HepG2 (cell line): ENCODE data around the gene BTAF1. TPM values are rescaled to one million over a fixed set of nuclear protein-coding genes. Genes with fewer than 3 reads are reported as not detected.

Experiments used
- GMEB1 ChIP-seq: sonication (generic); formaldehyde crosslinking; IDR thresholded peaks from 2 replicates; pipeline ENCODE4 v1.5.1; 2020; ENCODE audit warnings: missing genetic modification reagents, mild to moderate bottlenecking, borderline replicate concordance
- NFYB ChIP-seq: sonication (generic); formaldehyde crosslinking; IDR thresholded peaks from 2 replicates; pipeline ENCODE4 v1.4.0; 2020; ENCODE audit warnings: missing genetic modification reagents
- NR3C1 ChIP-seq: sonication (generic); formaldehyde crosslinking; IDR thresholded peaks from 2 replicates; pipeline ENCODE4 v1.4.0; 2020; ENCODE audit warnings: missing genetic modification reagents
- PHF8 ChIP-seq: sonication (generic); formaldehyde crosslinking; IDR thresholded peaks from 2 replicates; pipeline ENCODE4 v1.5.0; 2020; ENCODE audit warnings: missing genetic modification reagents
- RERE ChIP-seq: IDR thresholded peaks from 2 replicates; pipeline ENCODE4 v1.6.1; 2016; ENCODE audit warnings: low read depth, missing genetic modification reagents, missing compliant biosample characterization
- SATB2 ChIP-seq: sonication (generic); formaldehyde crosslinking; IDR thresholded peaks from 2 replicates; pipeline ENCODE4 v1.5.0; 2020; ENCODE audit warnings: missing genetic modification reagents
- SRSF1 ChIP-seq: fragments of 200-400 bp; formaldehyde crosslinking; optimal IDR thresholded peaks from 2 replicates; pipeline ENCODE3; 2017; ENCODE audit warnings: mild to moderate bottlenecking, low read depth, low read length, moderate library complexity
- XBP1 ChIP-seq: sonication (generic); formaldehyde crosslinking; IDR thresholded peaks from 2 replicates; pipeline ENCODE4 v1.5.0; 2020; ENCODE audit warnings: missing genetic modification reagents
- ZNF317 ChIP-seq: sonication (generic); formaldehyde crosslinking; IDR thresholded peaks from 2 replicates; pipeline ENCODE4 v1.5.0; 2020; ENCODE audit warnings: mild to moderate bottlenecking, missing genetic modification reagents
- ZNF44 ChIP-seq: sonication (generic); formaldehyde crosslinking; IDR thresholded peaks from 2 replicates; pipeline ENCODE4 v1.5.1; 2020; ENCODE audit warnings: mild to moderate bottlenecking, missing genetic modification reagents
- ZNF552 ChIP-seq: sonication (generic); formaldehyde crosslinking; IDR thresholded peaks from 2 replicates; pipeline ENCODE4 v1.9.0; 2022; ENCODE audit warnings: missing genetic modification reagents, mild to moderate bottlenecking, borderline replicate concordance
- ZNF788 ChIP-seq: sonication (generic); formaldehyde crosslinking; IDR thresholded peaks from 2 replicates; pipeline ENCODE4 v1.5.0; 2020; ENCODE audit warnings: mild to moderate bottlenecking, missing genetic modification reagents, borderline replicate concordance
- polyA plus RNA-seq, 8 experiments: library from polyadenylated mRNA; depleted of rRNA in 3 of 8; stranded (reverse) in 7 of 8; unstranded in 1 of 8; fragments of >200 nt; fragmentation: Illumina TruSeq in 4 of 8; extraction: Trizol in 4 of 8; gene quantifications; 2 replicates each; pipeline versions ENCODE4 v1.2.1 to v1.2.3, GENCODE V29; 2011 to 2016; ENCODE audit warnings: low read depth in 4 of 8, missing spikeins in 1 of 8, mixed read lengths in 1 of 8; ENCODE audit not compliant: insufficient read depth in 1 of 8
- total RNA-seq, 5 experiments: library from RNA; depleted of rRNA; stranded (reverse); fragments of >200 nt; fragmentation: Illumina TruSeq; extraction: Trizol; gene quantifications; 2 replicates each; pipeline ENCODE4 v1.2.3, GENCODE V29; 2016; ENCODE audit warnings: low read depth in 1 of 5
- TF ChIP-seq, protein P1 (sequence below): sonication (generic); formaldehyde crosslinking; IDR thresholded peaks from 2 replicates; pipeline ENCODE4 v1.4.0; 2020; ENCODE audit warnings: missing genetic modification reagents, borderline replicate concordance
- TF ChIP-seq, protein P2 (sequence below): sonication (generic); formaldehyde crosslinking; IDR thresholded peaks from 2 replicates; pipeline ENCODE4 v1.5.0; 2020; ENCODE audit warnings: missing genetic modification reagents

BTAF1 gene
- total and polyA plus RNA-seq, 2 of the 13 experiments (the other 11 are each of a cell fraction or from before 2014, with no cell fraction given), result 38.6 to 54.1 TPM

DNA sequence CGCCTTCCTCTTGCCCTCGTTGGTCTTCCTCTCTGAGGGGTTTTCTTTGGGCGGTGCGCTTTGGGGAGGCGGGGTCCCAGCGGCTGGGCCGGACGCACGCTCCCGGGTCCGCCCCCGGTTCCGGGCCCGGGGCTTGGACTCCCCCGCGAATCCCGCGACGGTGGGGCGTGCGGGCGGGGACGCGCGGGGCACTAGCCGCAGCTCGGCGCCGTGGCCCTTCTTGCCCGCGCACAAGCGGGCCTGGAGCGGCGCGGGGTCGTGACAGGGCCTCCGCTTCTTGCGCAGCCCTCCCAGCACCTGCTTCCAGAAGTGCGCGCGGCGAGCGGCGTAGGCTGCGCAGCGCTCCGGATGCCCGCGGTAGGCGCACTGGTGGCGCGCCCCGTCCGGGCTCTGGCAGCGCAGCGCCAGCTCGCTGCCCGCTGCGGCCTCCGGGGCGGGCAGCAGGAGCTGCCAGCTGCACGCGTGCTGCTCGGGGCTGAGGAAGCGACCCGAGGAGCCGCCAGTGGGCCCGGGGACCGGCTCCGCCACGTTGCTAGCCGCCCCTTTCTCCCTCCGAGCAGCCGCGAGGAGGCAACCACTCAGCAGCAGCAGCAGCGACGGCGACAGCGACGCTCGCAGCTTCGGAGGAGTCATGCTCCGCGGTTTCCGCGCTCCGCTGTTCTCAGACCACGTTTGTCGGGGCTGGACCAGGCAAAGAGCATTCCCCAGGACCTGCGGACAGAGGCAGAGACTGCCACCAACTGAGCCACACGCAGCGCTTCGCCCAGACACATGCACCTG lies 15.0 kb upstream of the BTAF1 start (continued):
- 0 out of 2 replicates have a peak, but pooled peaks have one; percentile 20 for TF ChIP-seq RERE (CRISPR knock-in tag)
- TF ChIP-seq ZNF317 (CRISPR knock-in tag), result peak; percentile 79
- 0 out of 2 replicates have a peak, but pooled peaks have one; percentile 11 for TF ChIP-seq SATB2
- TF ChIP-seq, protein P1, sequence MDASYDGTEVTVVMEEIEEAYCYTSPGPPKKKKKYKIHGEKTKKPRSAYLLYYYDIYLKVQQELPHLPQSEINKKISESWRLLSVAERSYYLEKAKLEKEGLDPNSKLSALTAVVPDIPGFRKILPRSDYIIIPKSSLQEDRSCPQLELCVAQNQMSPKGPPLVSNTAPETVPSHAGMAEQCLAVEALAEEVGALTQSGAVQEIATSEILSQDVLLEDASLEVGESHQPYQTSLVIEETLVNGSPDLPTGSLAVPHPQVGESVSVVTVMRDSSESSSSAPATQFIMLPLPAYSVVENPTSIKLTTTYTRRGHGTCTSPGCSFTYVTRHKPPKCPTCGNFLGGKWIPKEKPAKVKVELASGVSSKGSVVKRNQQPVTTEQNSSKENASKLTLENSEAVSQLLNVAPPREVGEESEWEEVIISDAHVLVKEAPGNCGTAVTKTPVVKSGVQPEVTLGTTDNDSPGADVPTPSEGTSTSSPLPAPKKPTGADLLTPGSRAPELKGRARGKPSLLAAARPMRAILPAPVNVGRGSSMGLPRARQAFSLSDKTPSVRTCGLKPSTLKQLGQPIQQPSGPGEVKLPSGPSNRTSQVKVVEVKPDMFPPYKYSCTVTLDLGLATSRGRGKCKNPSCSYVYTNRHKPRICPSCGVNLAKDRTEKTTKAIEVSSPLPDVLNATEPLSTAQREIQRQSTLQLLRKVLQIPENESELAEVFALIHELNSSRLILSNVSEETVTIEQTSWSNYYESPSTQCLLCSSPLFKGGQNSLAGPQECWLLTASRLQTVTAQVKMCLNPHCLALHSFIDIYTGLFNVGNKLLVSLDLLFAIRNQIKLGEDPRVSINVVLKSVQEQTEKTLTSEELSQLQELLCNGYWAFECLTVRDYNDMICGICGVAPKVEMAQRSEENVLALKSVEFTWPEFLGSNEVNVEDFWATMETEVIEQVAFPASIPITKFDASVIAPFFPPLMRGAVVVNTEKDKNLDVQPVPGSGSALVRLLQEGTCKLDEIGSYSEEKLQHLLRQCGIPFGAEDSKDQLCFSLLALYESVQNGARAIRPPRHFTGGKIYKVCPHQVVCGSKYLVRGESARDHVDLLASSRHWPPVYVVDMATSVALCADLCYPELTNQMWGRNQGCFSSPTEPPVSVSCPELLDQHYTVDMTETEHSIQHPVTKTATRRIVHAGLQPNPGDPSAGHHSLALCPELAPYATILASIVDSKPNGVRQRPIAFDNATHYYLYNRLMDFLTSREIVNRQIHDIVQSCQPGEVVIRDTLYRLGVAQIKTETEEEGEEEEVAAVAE (CRISPR knock-in tag), result peak; percentile 80; the same call in 1 of the 2 replicates
- TF ChIP-seq, protein P2, sequence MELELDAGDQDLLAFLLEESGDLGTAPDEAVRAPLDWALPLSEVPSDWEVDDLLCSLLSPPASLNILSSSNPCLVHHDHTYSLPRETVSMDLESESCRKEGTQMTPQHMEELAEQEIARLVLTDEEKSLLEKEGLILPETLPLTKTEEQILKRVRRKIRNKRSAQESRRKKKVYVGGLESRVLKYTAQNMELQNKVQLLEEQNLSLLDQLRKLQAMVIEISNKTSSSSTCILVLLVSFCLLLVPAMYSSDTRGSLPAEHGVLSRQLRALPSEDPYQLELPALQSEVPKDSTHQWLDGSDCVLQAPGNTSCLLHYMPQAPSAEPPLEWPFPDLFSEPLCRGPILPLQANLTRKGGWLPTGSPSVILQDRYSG (CRISPR knock-in tag), result 0 out of 2 replicates have a peak, but pooled peaks have one; percentile 35
- peak; percentile 52 for TF ChIP-seq NFYB (CRISPR knock-in tag)
- TF ChIP-seq XBP1, result no peak
- TF ChIP-seq ZNF552 (CRISPR knock-in tag), result 0 out of 2 replicates have a peak, but pooled peaks have one; percentile 86
- peak; percentile 75 for TF ChIP-seq PHF8 (CRISPR knock-in tag)
- peak; percentile 40 for TF ChIP-seq SRSF1
- TF ChIP-seq NR3C1 (CRISPR knock-in tag), result no peak
- peak; percentile 82 for TF ChIP-seq GMEB1 (CRISPR knock-in tag)
- TF ChIP-seq ZNF44 (CRISPR knock-in tag), result peak; percentile 67
- TF ChIP-seq ZNF788 (CRISPR knock-in tag), result peak; percentile 71; the same call in 1 of the 2 replicates
